ENCODE results near the gene EPG5. TPM values are rescaled to one million over a fixed set of nuclear protein-coding genes. Genes with fewer than 3 reads are reported as not detected.

The EPG5 gene
- total RNA-seq, 1 donor from 2014 or later: 23.3 TPM

DNA sequence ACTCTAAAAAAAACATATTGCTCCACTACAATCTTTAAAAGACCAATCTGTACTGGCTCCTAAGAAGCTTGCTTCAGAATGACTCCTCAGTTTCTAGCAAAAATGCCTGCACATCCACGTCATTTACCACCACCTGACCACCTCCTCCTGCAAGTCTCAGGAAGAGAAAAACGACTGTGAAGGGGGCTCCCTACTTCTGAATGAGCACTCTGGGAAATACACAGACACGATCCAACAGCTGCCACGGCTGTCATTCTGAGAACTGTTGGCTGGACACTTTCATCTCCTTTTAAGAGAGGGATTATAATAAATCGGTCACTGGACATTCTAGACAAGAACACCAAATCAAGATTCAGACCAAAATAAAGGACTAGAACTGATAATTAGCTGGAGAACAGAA, 21.5 kb downstream of the EPG5 start:
- Mint-ChIP-seq H3K27me3 (ENCODE audit: low read depth) (no peaks in the 10 kb centered on the region), H3K9me3 (ENCODE audit: low read depth) (no peaks in the 10 kb centered on the region), H3K4me1 (ENCODE audit: low read depth) (peaks cover 5% of the 10 kb centered on the region), H3K36me3 (ENCODE audit: low read depth) (peaks cover 68% of the 10 kb centered on the region), H3K27ac (ENCODE audit: unreplicated experiment) (no peak overlapping the region), H3K4me3 (ENCODE audit: unreplicated experiment) (no peak overlapping the region)
- DNase-seq (ENCODE audit: low spot score): no peak
- TF ChIP-seq, protein P1, sequence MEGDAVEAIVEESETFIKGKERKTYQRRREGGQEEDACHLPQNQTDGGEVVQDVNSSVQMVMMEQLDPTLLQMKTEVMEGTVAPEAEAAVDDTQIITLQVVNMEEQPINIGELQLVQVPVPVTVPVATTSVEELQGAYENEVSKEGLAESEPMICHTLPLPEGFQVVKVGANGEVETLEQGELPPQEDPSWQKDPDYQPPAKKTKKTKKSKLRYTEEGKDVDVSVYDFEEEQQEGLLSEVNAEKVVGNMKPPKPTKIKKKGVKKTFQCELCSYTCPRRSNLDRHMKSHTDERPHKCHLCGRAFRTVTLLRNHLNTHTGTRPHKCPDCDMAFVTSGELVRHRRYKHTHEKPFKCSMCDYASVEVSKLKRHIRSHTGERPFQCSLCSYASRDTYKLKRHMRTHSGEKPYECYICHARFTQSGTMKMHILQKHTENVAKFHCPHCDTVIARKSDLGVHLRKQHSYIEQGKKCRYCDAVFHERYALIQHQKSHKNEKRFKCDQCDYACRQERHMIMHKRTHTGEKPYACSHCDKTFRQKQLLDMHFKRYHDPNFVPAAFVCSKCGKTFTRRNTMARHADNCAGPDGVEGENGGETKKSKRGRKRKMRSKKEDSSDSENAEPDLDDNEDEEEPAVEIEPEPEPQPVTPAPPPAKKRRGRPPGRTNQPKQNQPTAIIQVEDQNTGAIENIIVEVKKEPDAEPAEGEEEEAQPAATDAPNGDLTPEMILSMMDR (IDR thresholded peaks at IDR 0.05): no peak

DNA sequence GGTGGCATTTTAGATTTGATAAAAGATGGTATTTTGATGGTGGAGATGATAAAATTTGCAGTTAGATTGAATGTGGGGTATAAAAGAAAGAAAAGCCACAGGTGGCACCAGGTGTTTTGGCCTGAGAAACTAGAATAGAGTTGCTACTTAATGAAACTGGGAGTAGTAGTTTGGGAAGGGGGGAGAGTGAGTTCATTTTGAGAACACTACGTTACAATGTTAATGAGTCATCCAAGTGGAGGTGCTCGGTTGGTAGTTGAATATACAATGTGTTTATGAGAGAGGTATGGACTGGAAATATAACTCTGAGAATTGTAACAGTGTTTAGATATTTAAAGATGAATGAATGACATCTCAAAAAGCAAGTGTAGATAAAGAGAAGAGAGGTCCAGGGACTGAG, 26.4 kb downstream of the EPG5 start:
- no peak overlapping the region for H3K4me3 Mint-ChIP-seq (ENCODE audit: unreplicated experiment)
- TF ChIP-seq, protein P1 (IDR thresholded peaks at IDR 0.05): no peak
- no peaks in the 10 kb centered on the region for H3K27me3 Mint-ChIP-seq (ENCODE audit: low read depth)
- H3K36me3 Mint-ChIP-seq (ENCODE audit: low read depth): peaks cover 64% of the 10 kb centered on the region
- peaks cover 3% of the 10 kb centered on the region for H3K4me1 Mint-ChIP-seq (ENCODE audit: low read depth)
- no peak overlapping the region for H3K27ac Mint-ChIP-seq (ENCODE audit: unreplicated experiment)
- no peak for DNase-seq (ENCODE audit: low spot score)
- H3K9me3 Mint-ChIP-seq (ENCODE audit: low read depth): no peaks in the 10 kb centered on the region

DNA sequence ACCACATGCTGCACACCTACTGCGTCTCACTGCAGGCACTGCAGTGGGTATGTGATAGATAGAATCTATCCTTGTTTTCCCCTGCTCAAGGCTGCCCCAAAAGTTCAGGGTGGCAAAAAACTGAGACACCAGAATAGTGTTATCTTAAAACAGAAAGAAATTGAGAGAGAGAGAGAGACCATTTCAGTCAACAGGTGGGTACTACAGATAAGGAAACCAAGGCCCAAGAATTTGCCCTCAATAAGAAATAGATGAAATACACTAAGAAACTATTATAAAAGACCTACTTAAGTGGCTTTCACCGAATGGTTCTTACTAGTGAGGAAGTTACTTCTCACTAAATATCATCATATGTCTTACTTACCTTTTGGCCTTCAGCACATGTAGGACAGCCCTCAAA, 27.9 kb downstream of the EPG5 start:
- no peaks in the 10 kb centered on the region for H3K27me3 Mint-ChIP-seq (ENCODE audit: low read depth)
- H3K36me3 Mint-ChIP-seq (ENCODE audit: low read depth): peaks cover 53% of the 10 kb centered on the region
- H3K27ac Mint-ChIP-seq (ENCODE audit: unreplicated experiment): no peak overlapping the region
- H3K4me1 Mint-ChIP-seq (ENCODE audit: low read depth): peaks cover 6% of the 10 kb centered on the region
- TF ChIP-seq, protein P1 (IDR thresholded peaks at IDR 0.05): no peak
- no peaks in the 10 kb centered on the region for H3K9me3 Mint-ChIP-seq (ENCODE audit: low read depth)
- no peak overlapping the region for H3K4me3 Mint-ChIP-seq (ENCODE audit: unreplicated experiment)
- no peak for DNase-seq (ENCODE audit: low spot score)

DNA sequence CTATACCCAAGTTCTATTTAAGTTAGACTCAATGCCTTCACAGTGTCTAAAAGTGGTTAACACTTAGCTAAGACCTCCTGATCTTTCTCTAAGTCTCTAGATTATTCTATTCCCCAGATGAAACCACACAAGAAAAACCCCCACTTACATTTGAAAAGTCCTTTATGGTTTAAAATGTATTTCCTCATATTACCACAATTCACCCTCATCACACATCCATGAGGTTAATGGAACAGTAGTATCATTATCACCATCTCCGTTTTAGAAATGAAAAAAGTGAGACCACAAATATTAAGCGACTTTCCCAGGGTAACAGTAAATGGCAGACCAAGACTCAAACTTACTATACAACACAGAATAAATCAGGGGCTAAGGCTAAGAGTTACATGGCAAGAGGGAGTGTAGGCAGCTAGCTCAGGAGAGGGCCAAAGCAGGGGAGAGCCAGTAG, 28.6 kb downstream of the EPG5 start:
- no peak overlapping the region for H3K27ac Mint-ChIP-seq (ENCODE audit: unreplicated experiment)
- DNase-seq (ENCODE audit: low spot score): no peak
- H3K4me1 Mint-ChIP-seq (ENCODE audit: low read depth): peaks cover 6% of the 10 kb centered on the region
- H3K27me3 Mint-ChIP-seq (ENCODE audit: low read depth): no peaks in the 10 kb centered on the region
- no peaks in the 10 kb centered on the region for H3K9me3 Mint-ChIP-seq (ENCODE audit: low read depth)
- H3K4me3 Mint-ChIP-seq (ENCODE audit: unreplicated experiment): no peak overlapping the region
- TF ChIP-seq, protein P1 (IDR thresholded peaks at IDR 0.05): no peak
- peaks cover 48% of the 10 kb centered on the region for H3K36me3 Mint-ChIP-seq (ENCODE audit: low read depth)

DNA sequence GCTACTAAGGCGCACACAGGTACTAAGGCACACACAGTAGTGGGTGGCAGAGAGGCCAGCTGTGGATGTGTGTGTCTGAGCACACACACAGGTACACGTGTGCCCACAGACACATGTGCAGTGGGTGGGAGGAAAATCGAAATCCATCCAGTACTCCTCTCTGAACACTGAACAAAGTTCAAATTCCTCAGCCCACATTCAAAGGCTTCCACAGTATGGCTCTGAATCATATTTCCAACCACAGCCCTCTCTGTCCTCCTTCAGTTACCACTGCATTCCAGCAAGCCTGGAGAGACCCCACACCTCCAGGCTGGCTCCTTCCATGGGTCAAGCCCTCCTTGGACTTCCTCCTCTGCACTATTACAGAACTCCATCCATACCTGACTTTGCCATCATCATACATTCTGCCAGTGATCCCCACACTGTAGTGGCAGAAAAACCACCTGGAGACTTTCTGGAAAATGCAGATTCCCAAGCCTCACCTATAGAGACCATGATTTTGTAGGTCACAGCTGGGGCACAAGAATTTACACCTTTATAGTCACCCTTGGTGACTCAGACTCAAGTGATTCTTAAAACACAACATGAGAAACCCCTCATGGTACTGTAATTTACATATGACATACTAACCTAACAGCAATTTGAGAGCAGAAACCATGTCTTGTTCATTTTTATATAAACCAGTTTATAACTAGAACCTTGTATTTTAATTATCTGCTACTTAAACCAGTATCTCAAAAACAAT, 31.4 kb downstream of the EPG5 start:
- TF ChIP-seq, protein P1 (IDR thresholded peaks at IDR 0.05): no peak
- no peaks in the 10 kb centered on the region for H3K27me3 Mint-ChIP-seq (ENCODE audit: low read depth)
- H3K36me3 Mint-ChIP-seq (ENCODE audit: low read depth): peaks cover 32% of the 10 kb centered on the region
- DNase-seq (ENCODE audit: low spot score): no peak
- H3K4me3 Mint-ChIP-seq (ENCODE audit: unreplicated experiment): no peak overlapping the region
- H3K4me1 Mint-ChIP-seq (ENCODE audit: low read depth): peaks cover 6% of the 10 kb centered on the region
- H3K27ac Mint-ChIP-seq (ENCODE audit: unreplicated experiment): peak overlapping the region; percentile 62
- H3K9me3 Mint-ChIP-seq (ENCODE audit: low read depth): no peaks in the 10 kb centered on the region

All from chondrocyte (in vitro differentiated cells).